Activated T-cell treated with anti-CD3 and anti-CD28 coated beads for 48 hours (primary cell): ENCODE measurements around the gene KPNA1.
"Not testable (repeated sequence)": the region's sequence is repeated elsewhere in the genome, so short reads cannot be mapped to it uniquely, and the experiment has no call there.

Experiments used
- DNase-seq: peaks from one replicate; pipeline ENCODE4 v3.0.0-alpha.2; 2020; ENCODE audit warnings: low read depth

KPNA1 gene

DNA sequence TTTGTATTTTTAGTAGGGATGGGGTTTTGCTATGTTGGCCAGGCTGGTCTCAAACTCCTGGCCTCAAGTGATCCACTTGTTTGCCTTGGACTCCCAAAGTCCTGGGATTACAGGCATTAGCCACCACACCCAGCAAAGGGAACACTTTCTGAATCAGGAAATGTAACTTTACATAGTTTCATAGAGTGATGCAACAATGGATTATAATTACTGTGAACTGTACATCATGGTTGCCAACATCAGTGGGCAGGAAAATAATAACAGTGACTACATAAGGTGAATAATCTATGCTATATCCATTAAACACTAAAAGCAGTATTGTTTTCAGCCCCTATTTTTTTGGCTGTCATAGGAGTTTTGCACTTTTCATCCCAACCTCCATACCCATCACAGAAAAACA, 5.0 kb upstream of the KPNA1 start:
- DNase-seq, result no peak

DNA sequence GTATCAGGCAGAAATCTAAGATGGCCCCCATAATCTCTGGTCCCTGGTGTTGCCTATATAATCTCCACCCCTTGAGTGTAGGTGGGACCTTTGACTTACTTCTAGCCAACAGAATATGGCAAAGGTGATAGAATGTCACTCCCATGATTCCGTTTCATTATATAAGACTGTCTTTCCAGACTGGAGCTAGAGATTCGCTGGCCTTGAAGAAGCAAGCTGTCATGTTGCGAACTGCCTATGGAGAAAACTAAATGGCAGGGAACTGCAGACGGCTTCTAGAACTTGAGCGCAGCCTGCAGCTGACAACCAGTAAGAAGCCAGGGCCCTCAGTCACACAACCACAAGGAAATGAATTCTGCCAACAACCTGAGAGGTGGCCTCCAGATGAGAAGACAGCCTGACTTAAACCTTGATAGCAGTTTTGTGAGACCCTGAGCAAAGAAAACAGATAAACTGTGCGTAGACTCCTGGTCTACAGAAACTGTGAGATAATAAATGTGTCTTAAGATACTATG, 2.2 kb upstream of the KPNA1 start:
- DNase-seq, result no peak

DNA sequence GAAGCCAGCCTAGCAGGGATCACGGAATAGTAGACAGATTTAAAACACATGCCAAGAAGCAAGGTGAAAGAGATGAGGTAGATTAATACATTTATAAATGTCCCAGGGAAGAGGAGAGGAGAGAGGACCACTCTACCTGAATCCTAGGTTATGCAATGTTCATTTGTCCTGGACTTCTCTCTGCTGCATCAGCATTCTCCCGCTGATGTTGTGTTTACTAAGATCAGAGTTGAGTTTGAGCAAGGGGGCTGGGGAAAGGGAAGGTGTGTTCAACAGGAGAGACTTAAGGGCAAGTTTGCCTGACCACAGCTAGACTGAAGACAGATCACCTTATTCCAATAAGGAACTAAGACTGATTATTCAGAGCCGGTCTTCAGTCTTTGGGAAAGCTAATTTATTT, 1.1 kb upstream of the KPNA1 start:
- no peak for DNase-seq

DNA sequence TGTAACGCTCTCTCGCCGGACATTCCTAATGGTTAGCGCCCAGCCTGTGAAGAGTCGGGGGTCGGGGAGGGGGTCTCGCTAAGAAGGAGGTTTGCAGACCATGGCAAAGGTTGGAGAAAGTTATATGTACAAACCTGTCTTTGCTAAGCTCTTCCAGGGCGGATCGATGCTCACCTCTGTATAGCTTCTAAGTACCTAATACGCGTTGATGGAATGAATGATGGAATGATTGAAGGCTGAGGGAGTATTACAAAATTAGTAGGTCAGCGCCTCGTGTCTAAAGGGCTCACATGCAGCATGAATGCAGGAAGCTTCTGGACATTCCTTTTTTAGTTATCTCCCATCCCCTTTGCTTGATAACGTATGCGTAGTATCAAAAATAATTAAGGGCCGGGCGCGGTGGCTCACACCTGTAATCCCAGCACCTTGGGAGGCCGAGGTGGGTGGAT, 305 bp upstream of the KPNA1 start:
- no peak for DNase-seq

DNA sequence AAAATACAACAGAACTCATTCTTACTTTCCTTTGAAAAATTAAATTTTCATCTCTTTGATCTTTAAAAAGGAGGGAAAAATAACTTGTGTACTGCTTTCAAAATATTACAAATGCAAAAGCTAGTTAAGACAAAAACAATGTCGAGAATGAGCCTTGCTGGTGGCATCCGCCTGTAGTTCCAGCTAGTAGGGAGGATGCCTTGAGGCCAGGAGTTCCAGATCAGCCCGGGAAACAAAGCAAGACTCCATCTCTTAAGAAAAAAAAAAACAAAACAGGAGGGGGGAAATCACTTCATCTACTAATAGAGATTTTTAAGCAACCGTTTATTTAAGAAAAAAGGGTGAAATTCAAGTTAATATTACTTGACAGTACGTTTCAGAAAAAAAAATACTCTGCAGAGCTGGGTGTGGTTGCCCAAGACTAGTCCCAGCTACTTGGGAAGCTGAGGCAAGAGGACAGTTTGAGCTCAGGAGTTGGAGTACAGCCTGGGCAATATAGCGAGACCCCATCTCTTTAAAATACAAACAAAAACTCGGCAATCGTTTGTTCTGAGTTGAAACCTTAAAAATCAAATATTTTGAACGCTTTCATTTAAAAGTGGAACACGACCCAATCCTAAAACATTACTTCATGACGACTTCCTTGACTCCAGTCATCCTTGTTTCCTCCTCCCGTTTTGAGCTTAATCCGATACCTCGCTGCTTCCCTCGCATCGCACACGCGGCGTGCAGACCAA, 1.2 kb downstream of the KPNA1 start:
- no peak for DNase-seq

DNA sequence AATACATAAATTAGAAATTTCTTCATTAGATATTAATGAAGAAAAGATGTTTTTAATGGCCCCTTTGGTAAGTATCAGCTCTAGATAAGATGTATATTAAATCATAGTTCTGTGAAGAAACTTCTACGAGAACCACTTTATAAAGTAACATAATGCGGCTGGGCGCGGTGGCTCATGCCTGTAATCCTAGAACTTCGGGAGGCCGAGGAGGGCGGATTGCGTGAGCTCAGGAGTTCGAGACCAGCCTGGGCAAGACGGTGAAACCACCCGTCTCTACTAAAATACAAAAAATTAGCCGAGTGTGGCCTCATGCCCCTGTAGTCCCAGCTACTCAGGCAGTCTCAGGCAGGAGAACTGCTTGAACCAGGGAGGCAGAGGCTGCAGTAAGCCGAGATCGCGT, 2.5 kb downstream of the KPNA1 start:
- no peak for DNase-seq

DNA sequence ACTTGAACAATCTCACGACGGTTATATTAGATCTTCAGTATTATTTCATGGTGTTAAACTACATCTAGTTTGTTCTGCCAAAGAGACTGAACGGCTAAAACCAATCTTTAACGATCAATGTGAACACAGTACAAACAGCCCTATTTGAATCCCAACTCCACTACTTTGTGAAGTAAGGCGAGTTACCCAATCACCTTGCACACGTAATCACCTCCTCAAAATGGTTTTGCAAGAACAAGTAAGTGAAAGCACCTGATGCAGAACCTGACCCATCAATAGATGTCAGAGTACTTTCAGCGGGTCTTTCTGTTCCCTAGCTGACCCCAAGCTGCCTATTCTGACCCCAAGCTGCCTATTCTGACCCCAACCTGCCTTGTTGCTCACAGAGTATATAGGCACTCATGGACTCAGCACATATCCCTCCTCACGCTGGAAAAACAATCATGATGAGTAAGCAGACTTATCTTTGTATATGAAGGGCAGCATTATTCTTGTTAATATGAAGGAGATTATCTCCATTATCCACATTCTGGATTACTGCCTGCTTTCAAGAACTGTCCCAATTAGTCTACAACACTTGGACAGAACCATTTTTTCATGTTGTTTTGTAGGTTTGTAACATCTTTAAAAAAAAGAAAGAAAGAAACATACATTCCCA, 3.7 kb downstream of the KPNA1 start:
- DNase-seq, result no peak

DNA sequence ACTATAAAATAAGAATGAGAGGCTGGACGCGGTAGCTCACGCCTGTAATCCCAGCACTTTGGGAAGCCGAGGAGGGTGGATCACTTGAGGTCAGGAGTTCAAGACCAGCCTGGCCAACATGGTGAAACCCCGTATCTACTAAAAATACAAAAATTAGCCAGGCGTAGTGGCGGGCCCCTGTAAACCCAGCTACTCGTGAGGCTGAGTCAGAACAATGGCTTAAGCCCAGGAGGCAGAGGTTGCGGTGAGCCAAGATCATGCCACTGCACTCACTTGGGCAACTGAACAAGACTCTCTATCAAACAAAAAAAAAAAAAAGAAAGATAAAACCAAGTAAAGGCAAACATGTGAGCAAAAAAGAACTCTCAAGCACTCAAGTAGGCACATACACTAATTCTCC, 5.8 kb downstream of the KPNA1 start:
- DNase-seq, result not testable (repeated sequence)

DNA sequence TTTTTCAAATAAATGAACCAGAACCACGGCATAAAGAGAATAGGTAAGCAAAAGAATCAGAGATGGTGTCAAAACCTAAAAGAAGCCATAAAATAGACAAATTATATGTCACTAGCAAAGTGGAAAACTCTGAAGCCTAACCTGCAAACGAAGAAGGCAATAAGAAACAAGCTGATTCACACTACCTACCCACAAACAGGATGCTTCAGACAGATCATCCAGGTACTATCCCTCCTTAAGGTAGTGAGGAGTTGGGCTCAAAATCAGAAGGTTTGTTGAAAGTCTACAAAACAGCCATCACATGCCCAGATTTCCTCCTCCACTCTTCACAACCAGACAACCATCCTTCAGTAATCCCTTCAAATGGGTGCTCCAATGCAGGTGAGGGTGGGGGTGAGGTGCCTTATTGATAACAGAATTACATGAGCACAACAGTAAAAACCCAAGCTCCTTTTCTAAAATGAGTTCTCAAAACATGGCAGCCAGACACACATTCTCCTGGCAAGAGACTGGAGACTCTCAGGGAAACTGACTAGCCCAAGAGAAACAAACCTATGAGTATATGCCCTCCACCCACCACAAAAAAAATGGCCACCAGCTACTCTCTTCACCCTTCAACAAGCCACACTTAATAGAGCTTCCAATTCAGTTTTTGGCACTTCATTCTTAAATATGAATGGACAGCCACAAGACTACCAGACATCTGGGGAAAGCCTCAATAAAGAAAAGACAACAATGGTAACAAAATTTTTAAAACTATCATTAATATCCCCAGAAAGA, 6.4 kb downstream of the KPNA1 start:
- no peak for DNase-seq

DNA sequence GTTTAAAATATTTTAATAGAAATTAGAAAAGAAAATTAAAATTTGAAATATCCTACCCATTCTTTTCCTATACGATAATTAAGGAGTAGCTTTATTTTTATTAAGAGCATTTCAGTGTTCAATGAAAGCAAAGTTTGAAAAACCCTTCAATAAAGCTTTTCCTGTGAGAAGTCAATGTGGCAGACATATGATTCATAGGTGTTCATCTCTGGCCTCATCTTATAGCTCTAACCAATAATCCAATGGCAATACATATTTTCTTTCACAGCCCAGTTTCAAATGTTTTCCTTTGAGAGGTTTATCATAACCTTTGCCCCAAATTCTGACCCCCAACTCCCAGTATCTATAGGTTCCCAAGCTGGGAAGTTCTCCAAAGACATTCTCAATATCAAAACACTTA, 8.3 kb downstream of the KPNA1 start:
- no peak for DNase-seq

DNA sequence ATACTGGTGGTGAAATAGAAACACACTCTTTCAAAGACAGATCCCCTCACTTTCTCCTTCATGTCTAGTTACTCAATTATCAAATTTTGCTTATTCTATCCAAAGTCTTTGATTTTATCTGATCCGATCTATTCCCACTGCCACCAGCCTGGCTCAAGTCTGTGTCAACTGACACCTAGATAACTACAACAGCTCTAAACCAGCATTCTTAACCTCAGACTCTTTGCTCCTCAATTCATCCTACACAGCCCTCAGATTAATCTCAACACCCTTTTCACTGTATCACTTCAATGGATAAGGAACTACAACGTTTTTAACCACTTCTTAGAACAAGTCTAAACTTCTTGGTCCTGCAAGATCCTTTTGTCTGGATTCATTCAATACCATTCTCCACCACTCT, 9.1 kb downstream of the KPNA1 start:
- no peak for DNase-seq

DNA sequence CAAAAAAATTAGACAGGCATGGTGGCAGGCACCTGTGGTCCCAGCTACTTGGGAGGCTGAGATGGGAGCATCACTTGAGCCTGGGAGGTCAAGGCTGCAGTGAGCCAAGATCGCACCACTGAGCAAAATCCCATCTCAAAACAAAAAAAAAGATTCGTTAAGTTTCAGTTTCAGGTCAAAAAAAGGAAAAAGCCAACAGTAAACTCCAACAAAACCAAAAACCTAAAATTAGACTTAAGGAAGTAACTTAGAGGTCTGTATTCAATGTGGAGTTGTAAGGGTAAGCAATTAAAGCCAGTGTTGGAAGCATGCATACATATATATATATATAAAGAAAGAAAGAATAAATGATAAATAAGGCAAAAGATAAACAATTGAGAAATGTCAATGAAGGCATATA, 11.8 kb downstream of the KPNA1 start:
- no peak for DNase-seq

DNA sequence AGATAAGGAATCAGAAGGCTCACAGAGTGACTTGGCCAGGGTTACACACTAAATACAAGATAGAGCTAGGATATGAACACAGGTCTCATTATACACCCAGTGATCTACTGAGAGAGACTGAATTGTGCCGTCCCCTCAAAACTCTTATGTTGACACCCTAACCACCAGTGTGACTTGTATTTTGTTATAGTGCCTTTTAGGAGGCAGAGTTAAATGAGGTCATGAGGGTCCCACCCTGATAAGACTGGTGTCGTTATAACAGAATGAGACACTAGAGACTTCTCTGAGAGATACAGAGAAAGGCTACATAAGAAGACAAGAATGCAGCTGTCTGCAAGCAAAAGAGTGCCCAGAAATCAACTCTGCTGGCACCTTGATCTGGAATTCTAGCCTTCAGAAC, 12.6 kb downstream of the KPNA1 start:
- DNase-seq, result no peak

DNA sequence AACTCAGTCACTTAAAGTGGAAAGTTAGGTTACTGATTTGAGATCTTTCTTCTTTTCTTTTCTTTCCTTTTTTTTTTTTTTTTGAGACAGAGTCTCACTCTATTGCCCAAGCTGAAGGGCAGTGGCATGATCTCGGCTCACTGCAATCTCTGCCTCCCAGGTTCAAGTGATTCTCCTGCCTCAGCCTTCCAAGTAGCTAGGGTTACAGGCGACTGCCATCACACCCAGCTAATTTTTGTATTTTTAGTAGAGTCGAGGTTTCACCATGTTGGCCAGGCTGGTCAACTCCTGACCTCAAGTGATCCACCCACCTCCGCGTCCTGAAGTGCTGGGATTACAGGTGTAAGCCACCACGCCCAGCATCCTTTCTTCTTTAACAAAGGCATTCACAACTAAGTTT, 13.8 kb downstream of the KPNA1 start:
- DNase-seq, result not testable (repeated sequence)

DNA sequence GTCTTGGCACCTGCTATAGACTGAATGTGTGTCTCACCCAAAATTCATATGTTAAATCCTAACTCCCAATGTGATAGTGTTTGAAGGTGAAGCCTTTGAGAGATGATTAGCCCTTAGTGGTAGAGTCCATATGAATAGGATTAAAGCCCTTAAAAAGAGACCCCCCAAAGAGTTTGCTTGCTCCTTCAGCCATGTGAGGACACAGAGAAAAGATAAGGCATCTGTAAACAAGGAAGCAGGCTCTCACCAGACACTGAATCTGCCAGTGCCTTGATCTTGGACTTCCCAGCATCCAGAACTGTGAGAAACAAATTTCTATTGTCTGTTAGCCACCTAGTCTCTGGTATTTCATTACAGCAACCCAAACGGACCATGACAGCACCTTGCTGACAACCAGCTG, 16.6 kb downstream of the KPNA1 start:
- no peak for DNase-seq

DNA sequence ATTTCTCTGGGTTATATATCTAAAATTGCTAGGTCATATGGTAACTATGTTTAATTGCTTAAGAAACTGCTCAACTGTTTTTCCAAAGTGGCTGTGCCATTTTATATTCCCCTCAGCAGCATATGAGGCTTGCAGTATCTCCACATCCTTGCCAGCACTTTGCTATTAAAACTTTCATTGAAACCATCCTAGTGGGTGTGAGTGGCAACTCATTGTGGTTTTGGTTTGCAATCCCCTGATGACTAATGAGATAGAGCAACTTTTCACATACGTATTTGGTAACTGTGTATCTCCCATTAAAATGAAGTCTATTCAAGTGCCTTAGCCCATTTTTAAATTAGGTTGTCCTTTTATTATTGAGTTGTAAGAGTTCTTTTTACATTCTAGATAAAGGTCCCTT, 17.3 kb downstream of the KPNA1 start:
- peak; percentile 9 for DNase-seq

DNA sequence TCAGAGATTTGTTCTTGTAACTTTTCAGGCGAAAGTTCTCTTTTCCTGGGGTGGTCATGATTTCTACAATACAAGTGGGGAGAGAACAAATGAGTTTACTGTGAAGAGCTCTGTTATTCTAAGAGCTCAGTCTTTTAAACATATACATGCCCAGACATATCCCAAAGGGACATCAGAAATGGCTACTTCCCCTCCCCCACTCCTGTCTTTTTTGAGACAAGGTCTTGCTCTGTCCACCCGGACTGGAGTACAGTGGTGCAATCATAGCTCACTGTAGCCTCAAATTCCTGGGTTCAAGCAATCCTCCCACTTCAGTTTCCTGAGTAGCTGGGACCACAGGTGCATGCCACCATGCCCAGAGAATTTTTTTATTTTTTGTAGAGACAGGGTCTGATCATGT, 18.2 kb downstream of the KPNA1 start:
- DNase-seq, result no peak

DNA sequence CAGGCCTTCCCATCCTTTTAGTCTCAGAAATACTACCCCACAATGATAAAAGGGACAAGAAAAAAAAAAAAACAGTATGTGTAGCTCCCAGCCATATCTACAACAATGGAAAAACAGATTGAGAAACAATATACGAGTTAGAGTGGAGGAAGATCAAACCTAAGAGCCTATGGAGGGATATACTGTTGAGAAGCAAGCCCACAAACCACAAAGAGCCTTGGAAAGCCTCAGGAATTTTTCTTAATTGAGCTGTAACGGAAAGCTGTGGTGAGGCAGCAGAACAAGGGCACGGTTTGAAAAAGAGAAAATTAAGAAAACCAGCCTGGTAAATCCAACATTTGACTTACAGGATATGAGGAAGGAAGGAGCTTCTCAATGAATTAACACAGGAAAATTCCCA, 21.4 kb downstream of the KPNA1 start:
- DNase-seq, result no peak

DNA sequence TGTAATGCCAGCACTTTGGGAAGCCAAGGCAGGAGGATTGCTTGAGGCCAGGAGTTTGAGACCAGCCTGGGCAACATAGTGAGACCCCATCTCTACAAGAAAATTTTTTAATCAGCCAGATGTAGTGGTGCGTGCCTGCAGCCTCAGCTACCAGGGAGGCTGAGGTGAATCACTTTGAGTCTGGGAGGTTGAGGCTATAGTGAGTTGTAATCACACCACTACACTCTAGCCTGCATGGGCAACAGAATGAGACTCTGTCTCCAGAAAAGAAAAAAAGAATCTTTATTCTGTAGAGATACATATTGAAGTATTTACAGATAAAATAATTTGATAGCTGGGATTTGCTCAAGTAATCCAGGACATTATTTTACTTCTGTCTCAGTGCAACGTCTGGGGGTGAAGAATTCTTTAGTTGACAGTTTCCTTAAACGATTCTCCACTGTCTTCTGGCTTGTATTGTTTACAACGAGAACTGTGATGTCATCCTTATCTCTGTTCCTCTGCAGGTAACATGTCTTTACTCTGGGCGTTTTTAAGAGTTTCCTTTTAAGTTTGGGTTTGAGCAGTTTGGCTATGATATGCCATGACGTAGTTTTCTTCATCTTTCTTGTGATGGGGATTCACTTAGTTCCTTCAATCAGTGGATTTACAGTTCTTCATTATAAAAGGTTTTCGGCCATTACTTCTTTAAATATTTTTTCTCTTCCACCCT, 26.3 kb downstream of the KPNA1 start:
- DNase-seq, result no peak

DNA sequence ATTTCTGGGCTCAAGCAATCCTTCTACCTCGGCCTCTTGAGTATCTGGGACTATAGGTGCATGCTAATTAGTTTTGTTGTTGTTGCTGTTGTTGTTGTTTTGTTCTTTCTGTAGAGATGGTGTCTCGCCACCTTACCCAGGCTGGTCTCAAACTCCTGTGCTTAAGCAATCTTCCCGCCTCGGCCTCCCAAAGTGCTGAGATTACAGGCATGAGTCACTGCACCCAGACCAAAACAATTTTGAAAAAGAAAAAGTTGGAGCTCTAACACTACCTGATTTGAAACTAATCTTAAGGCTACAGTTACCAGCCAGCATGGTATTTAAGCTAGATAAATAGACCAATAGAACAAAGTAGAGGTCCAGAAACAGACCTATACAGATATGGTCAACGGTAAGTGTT, 29.8 kb downstream of the KPNA1 start:
- no peak for DNase-seq

DNA sequence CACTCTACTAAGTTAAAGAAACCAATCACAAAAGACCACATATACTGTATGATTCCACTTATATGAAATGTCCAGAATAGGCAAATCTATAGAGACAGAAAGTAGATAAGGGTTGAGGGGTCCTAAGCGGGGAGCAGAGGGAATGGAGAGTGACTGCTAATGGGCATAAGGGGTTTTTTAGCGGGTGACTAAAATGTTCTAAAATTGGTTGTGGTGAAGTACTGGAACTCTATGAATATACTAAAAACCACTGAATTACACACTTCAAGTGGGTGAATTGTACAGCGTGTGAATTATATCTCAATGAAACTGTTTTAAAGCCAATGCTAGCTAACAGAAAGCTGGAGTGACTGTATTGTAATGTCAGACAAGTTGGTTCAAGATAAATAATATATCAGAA, 33.3 kb downstream of the KPNA1 start:
- DNase-seq, result no peak

DNA sequence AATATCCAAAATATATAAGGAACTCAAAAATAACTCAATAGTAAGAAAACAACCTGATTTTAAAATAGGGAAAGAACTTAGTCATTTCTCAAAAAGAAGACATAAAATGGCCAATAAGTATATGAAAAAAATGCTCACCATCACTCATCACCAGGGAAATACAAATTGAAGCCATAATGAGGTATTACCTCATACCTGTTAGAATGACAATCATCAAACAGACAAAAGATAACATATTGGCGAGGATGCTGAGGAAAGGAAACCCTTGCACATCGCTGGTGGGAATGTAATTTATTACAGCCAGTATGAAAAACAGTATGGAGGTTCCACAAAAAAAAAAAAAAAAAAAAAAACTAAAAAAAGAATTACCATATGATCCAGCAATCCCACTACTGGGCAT, 38.2 kb downstream of the KPNA1 start:
- DNase-seq, result no peak
